GM18502 (cell line): ENCODE results near the gene CDADC1.

Experiments used
- ATAC-seq: cut with Tn5 transposase; IDR thresholded peaks from one replicate; pipeline ENCODE4 v1.9.1; 2021; ENCODE audit warnings: mild to moderate bottlenecking; ENCODE audit not compliant: unreplicated experiment, poor library complexity

The CDADC1 gene

DNA sequence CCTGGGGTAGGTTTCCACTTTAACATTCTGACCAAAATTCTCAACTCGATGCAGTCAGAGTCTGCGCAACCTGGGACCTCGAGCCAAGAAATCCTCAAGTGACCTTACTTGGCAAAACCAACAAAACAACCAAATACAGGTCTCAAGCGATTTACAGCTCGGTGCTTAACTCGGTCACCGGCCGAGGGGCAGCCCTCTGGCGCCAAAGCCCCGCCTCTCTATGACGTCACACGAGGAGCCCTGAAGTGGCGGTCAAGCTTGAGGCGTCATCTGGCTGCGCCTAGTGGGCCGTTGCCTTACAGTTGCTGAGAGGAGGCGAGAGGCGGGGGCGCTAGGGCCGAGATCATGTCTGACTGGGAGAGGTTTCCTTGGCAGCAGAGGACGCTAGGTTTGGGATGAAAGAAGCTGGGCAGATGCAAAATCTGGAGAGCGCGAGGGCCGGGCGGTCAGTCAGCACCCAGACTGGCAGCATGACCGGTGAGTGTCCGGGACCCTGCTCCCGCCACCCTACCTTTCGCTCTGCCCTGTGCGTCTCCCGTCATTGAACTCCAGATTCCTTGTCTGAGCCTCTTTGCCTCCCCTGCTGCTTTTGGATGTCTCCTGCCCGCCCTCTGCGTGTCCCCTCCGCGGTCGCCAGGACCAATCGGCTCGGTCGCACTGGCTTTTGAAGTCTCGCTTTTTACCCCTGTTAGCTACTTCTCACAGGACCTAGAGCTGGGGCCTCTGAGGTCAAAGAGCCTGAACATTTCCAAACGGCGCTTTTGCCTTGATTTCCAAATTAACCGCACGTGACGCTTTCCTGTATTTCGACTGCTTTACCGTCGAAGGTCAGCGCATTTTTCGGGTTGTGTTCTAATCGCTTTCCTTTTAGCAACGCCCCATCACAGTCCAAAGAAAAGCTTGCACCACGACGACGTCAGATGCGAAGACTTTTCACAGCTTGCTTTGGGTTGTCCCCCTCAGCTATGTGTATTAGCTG, at the start of gene CDADC1:
TSS of gene CDADC1 (plus strand) at position 283 of the 979 bp plus-strand sequence. CDS start at position 396, 113 bp downstream.
- ATAC-seq: peak; percentile 97

DNA sequence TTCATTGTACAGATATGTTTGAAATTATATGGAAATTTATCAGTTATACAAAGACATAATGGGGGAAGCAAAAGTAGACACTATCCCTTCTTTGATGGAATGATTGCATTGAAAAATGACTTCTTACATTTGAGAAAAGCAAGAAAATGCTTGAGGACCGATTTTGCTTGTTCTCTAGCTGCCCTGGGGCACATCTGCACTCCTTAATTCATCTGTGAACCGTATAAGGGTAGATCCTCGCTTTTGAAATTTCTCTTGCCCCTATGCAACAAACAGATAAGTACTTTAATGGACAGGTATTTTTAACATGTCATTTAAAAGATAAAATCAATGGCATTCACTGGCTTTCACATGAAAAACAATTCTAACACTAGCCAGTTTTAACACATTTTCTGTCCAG, 41.1 kb upstream of the CDADC1 start:
- ATAC-seq: no peak

DNA sequence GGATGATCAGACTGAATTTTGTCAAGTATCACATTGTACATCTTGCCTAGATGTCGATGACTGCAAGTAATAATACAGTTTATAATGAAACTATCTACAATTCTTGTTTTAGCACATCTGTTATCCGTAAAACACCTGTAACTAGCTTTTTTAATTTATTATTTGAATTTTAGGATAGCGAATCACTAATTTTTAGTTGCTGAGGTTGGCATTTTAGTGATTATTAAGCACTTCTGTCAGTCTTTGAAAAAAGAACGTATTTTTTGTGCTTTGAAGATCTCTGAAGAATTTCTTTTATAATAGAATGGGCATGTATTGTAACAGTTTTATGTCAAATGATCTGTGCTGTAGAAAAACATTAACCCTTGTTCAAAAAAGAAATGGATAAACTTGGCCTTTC, 39.1 kb upstream of the CDADC1 start:
- ATAC-seq: no peak

DNA sequence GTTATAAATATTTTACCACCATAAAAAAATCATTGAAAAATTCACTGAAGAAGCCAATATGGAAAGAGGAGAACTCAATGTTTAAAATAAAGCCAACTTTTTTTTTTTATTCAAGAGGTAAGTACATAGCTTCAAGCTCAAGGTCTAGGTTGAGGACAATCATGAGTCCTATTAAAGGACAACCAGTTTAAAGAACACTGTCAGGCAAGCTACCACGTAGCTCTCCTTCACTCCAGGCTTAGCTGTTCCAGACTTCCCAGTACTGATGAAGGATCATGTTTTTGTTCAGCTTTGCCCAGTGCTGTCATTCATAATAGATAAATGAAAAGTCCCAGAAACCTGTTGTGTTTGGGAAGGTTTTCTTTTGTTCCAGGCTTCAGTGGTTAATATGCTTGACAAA, 37.6 kb upstream of the CDADC1 start:
- ATAC-seq: no peak

DNA sequence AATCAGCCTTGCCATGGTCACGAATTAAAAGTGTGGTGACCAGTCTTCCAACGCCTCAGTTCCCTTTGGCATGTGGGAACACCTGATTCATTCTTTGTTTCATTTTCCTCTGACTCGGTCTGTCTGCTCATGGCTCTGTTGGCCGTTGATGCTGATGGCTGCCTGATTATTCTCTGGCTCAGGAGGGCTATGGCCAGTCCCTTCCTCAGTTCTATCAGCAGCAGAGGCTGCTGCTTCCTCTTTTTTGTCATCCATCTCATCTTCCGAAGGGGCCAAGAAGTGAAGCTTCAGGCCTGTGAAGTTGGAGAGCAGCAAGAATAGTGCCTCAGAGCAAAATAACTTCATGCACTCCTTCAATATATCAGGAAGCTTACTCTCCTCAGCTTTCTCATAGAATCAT, 37.1 kb upstream of the CDADC1 start:
- no peak for ATAC-seq

DNA sequence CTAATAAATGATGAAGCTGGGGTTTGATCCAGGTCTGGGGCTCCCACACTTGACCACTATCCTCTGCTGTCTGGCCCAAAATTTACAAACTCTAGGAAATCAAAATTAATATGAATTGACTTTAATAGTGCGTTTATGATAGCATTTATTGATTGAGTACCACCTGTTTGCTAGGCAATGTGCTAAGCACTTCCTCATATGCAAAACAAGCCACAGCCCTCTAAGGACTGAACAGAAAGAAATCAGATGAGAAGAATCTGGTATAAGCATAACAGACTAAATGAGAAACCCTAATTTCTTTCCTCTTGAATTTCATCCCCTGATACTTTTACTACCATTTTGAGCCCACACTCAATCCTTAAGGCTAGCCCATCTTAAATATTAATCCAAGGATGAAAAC, 34.2 kb upstream of the CDADC1 start:
- no peak for ATAC-seq

DNA sequence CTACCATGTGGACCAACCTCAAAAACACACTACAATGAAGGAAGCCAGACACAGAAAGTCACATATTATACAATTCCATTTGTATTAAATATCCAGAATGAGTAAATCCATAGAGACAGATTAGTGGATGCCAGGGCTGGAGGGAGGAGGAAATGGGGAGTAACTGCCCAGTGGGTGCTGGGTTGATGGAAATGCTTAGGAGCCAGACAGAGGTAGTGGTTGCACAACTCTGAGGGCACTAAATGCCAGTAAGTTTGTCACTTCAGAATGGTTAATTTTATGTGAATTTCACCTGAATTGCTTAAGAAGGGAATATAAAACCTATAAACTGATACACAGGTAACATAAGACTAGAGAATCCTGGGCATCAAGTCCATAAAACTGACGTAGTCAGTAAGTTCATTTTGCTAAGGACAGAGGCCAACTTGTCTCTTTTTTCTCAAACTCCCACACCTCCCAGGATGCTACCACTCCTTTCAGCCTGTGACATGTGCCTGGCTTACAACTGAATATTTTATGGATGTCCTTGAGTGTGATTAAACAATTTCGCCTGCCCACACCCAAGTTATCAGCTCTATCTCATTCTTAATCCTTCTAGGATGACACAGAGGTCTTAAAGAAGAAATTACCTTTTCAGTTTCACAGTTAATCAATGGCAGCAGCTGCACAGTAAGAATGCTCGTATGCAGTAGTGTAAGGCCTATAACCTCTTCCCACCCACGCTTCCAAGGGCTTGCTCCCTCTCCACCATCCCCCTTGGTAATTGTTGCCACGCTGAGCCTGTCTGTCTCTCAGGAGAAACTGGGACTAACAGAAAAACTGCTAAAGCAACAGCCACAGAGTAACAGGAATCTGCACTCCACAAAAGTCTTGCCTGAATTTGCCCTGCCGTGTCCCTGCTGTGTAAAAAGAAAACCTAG, 33.5 kb upstream of the CDADC1 start:
- no peak for ATAC-seq

DNA sequence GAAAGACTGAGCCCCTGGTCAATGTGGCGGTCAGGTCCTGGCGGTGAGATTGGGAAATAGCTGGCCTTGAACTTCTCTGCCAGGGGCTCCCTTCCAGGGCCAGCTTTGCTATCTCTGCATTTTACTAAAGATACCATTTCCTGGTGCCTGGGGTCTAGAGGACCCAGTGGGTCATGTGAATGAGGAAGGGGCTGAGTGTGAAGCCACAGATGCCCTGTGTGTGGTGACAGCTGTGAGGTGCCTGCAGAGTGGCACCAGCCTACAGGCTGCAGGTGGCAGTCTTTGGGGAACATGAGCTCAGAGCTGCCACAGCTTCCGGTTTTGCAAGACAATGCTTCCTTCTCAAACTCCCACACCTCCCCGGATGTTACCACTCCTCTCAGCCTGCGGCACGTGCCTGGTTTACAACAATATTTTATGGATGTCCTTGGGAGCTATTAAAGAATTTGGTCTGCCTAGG, 32.8 kb upstream of the CDADC1 start:
- peak; percentile 75 for ATAC-seq

DNA sequence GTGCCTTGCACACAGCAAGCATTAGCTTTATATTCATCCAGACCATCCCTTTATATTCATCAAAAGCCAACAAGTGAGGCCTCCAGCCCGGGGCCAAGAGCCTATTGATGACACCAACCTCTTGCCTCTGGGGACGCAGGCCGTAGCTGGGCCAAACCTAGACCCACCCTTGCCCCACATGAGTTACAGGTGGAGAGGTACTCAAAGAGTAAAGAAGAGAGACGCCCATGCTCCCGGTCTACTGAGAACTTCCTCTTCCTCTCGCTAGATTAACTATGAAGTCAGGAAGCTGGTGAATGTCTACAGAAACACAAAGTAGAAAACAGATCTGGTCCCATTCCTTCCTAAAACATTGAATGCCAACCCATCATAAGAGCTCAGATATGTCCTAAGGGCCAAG, 31.4 kb upstream of the CDADC1 start:
- ATAC-seq: no peak

DNA sequence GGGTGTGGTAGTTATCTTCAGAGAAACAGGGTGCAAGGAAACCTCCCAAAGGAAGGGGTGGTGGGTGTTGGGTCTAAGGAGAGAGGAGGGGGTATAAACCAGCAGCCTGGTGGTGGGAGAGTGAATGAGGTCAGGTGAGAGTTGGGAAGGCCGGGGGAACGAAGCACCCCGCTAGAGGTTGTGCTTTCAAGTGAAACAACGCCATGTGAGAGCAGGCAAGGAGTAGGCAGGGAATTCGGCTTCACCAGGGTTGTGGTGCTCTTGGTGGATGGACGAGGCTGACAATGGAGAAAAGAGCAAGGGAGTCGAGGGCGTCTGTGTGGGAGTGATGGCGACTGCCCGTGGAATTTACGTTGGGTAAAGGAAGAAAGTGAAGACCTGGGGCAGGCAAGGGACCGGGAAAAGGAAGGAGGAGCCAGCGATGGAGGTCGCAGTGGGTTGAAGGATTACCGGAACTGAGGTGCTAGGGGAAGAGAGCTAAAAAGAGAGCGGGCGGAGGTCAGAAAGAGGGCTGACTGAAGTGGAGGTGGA, 29.7 kb upstream of the CDADC1 start:
- no peak for ATAC-seq

DNA sequence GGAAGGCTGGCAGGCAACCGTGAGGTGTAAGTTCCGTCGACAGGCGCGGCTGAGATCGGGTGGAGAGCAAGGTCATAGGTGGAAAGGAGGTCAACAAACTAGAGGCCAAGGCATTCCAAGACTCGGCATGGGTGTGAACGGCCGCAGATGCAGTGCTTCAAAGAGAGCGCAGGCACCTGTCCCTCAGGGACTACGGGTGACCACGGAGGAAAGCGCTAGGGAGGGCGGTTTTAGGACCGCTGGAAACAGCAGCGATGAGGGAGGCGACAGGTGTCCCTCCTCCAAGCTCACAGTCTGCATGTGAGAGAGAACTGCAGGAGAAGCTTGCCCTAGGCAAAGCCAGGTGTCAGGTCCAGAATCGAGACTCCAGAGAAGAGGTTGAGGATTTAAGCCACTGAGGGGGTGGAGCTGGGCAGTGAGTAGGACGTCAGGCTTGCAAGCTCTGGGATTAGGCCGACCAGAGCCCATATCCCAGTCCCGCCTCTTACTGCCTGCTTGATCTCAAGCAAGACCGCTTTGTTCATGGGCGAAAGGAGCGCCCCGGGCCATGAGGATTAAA, 29.2 kb upstream of the CDADC1 start:
- no peak for ATAC-seq

DNA sequence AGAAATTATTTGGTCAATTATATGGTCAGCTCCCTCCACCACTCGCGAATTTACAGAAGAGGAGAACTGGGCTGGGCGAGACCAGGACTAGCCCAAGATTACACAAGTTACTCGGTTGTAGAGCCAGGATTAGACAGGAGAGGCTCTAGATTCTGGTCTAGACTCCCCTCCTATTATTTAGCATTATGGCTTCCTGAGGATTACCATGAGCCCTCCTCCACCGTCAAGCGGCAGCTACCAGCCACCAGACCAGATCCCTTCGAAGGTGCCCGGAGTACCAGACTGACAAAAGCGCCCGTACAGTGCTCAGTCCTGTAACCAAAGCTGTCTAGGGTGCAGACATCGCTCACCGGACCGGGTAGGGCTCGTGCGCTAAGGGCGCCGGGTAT, 28.1 kb upstream of the CDADC1 start:
- ATAC-seq: peak; percentile 19

DNA sequence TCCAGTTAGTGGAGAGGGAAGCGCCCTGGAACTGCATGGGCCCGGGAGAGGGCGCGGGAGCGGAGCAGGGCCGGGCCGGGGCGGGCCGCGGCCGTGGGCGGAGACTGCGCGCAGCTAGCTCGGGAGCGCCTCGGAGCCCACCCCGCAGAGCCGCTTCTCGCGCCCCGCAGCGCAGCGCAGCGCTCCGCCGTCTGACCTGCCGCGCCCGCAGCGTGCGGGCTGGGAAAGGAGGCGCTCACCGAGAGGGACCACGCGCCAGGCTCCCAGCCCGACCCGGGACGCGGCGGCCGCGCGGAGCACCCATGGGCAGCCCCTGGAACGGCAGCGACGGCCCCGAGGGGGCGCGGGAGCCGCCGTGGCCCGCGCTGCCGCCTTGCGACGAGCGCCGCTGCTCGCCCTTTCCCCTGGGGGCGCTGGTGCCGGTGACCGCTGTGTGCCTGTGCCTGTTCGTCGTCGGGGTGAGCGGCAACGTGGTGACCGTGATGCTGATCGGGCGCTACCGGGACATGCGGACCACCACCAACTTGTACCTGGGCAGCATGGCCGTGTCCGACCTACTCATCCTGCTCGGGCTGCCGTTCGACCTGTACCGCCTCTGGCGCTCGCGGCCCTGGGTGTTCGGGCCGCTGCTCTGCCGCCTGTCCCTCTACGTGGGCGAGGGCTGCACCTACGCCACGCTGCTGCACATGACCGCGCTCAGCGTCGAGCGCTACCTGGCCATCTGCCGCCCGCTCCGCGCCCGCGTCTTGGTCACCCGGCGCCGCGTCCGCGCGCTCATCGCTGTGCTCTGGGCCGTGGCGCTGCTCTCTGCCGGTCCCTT, 27.5 kb upstream of the CDADC1 start, which contains the start of gene MLNR:
TSS of gene MLNR (plus strand) at position 303 of the 820 bp plus-strand sequence. CDS start at position 303, 0 bp downstream.
- peak; percentile 57 for ATAC-seq

DNA sequence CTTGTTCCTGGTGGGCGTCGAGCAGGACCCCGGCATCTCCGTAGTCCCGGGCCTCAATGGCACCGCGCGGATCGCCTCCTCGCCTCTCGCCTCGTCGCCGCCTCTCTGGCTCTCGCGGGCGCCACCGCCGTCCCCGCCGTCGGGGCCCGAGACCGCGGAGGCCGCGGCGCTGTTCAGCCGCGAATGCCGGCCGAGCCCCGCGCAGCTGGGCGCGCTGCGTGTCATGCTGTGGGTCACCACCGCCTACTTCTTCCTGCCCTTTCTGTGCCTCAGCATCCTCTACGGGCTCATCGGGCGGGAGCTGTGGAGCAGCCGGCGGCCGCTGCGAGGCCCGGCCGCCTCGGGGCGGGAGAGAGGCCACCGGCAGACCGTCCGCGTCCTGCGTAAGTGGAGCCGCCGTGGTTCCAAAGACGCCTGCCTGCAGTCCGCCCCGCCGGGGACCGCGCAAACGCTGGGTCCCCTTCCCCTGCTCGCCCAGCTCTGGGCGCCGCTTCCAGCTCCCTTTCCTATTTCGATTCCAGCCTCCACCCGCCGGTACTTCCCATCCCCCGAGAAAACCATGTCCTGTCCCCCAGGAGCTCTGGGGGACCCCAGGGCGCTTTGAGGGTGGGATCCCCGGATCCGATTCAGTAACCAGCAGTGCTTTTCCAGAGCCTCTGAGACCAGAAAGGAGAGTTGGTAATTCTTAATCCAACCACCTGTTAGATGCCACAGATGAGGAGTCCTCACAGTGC, 26.7 kb upstream of the CDADC1 start:
- no peak for ATAC-seq

DNA sequence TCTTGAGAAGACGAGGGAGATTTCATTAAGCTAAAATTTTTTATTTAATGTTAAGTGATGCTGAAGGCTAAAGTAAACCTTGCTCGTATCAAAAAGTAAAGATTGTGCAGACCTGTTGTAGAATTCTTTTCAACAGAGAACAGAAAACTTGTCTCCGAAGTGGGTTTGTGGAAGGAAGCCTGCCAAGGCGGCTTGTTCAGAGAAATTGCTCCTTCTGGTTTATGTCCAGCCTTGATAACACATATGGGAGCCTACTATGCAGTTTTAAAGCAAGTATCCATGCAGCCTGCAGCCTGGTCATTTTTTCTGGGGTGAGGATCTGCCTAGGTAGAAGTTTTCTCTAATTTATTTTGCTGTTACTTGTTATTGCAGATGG, 26.1 kb upstream of the CDADC1 start:
- no peak for ATAC-seq

DNA sequence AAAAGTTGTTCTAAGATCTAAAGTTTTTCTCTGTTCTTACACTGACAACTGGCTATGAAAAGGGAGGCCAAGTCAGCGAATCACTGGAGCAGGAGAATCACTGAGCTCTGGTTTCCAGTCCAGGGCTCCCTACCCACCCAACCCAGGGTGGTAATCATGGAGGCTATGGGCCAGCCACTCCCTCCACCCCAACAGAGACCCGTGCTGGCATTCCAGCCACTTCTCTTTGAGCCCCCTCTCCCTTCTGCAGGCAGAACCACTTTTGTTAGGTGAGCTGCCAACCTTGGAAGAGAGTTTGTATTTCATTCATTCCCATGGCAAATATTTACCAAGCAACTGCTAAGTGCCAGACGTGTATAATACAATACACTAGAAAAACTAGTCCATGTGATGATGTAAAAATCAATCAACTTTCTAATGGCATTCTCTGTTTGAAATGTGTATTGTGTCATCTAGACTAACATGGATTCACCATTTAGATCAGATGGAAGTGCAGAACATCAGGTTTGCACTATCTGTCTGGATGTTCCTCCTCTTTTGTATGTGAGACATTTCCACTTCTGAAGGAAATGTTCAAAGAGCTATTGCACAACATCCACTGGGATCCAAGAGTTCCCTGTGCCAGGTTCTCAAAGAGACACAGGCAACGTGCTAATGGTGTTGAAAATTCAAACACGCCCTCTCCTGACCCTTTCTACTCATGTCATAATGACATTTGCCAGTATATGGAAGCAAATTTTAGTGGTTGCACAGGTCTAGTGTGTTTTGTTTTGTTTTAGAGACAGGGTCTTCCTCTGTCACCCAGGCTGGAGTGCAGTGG, 22.3 kb upstream of the CDADC1 start:
- no peak for ATAC-seq

DNA sequence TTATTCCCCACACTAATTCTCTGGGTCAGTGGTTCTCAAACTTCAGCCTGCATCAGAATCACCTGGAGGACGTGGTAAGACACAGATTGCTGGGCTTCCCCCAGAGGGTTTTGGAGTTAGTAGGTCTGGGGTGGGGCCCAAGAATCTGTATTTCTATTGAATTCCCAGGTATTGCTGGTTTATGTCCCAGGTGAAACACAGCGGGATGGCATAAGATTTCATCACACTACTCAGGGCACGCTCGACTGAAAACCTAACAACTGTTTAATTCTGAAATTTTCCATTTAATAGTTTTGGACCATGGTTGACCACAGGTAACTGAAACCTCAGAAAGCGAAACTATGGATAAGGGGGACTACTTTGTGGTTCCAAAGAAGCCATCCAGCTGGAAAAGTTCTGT, 21.1 kb upstream of the CDADC1 start:
- ATAC-seq: no peak

DNA sequence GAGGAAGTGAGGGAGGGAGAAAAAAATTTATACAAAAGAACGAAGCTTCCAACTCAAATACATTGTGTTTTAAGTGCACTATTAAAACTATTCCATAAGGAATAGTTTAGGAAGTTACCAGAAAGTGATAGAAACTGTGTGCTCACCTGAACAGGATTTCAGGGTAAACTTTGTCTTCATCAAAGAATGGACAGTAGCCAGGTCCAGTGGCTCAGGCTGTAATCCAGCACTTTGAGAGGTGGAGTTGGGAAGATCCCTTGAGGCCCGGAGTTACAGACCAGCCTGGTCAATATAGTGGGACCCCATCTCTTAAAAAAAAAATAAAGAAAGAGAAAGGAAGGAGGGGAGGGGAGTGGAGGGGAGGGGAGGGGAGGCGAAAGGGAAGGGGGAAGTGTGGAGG, 13.0 kb upstream of the CDADC1 start:
- no peak for ATAC-seq
